Dendritic cell treated with granulocyte-macrophage colony-stimulating factor and Interleukin-4, amounts not matched to agents 40 ng/mL and 50 ng/mL, for 4 days (primary cell): Measurements from ENCODE around the gene H2BK1.

Experiments
- H3K27ac Mint-ChIP-seq: one replicate; pipeline ENCODE4 v1.8.0; 2022; ENCODE audit warnings: mild to moderate bottlenecking, mixed read lengths
- H3K27me3 Mint-ChIP-seq: one replicate; pipeline ENCODE4 v1.8.0; 2022; ENCODE audit warnings: mild to moderate bottlenecking, mixed read lengths
- H3K36me3 Mint-ChIP-seq: one replicate; pipeline ENCODE4 v1.8.0; 2022; ENCODE audit warnings: low read depth, mixed read lengths
- H3K4me1 Mint-ChIP-seq: one replicate; pipeline ENCODE4 v1.8.0; 2022; ENCODE audit warnings: low read depth, mixed read lengths
- H3K4me3 Mint-ChIP-seq: one replicate; pipeline ENCODE4 v1.8.0; 2022; ENCODE audit warnings: mild to moderate bottlenecking, moderate library complexity, mixed read lengths
- H3K9me3 Mint-ChIP-seq: one replicate; pipeline ENCODE4 v1.8.0; 2022; ENCODE audit warnings: mixed read lengths
- intact Hi-C: fragments of 100-400 bp; cut with micrococcal nuclease; formaldehyde crosslinking; loops from one replicate; pipeline ENCODE4 v1.15.0; 2022

H2BK1 gene

GRCh38 chr7:151232091-151232916, 22.0 kb upstream of the H2BK1 start, which contains the start of gene CHPF2:
CHPF2 (plus strand) TSS chr7:151232483; CDS start chr7:151234012, 1,529 bp downstream.
- Mint-ChIP-seq H3K36me3 (peaks cover 45% of the 10 kb centered on the region), H3K27me3 (peaks cover 1% of the 10 kb centered on the region), H3K4me3 (peak within 1 kb of the TSS; percentile 98), H3K4me1 (peaks cover 40% of the 10 kb centered on the region), H3K9me3 (no peaks in the 10 kb centered on the region), H3K27ac (peak within 1 kb of the TSS; percentile 96)
- intact Hi-C loops = no loop called here

- Mint-ChIP-seq H3K36me3 (peaks cover 44% of the 10 kb centered on the region), H3K4me1 (peaks cover 53% of the 10 kb centered on the region), H3K27ac (no peak overlapping the region), H3K27me3 (peaks cover 1% of the 10 kb centered on the region), H3K9me3 (no peaks in the 10 kb centered on the region), H3K4me3 (no peak overlapping the region)
- intact Hi-C loops = no loop called here
Measured at GRCh38 chr7:151231080-151231479, 20.8 kb upstream of the H2BK1 start.

- Mint-ChIP-seq H3K4me1 (peaks cover 61% of the 10 kb centered on the region), H3K36me3 (peaks cover 42% of the 10 kb centered on the region), H3K27ac (no peak overlapping the region), H3K27me3 (peaks cover 1% of the 10 kb centered on the region), H3K9me3 (no peaks in the 10 kb centered on the region), H3K4me3 (no peak overlapping the region)
- intact Hi-C loops = loop anchor here (5.0 kb wide), 1 partner anchor 123 kb away; no protein-coding TSS in a partner anchor
Measured at GRCh38 chr7:151229249-151229648, 19.0 kb upstream of the H2BK1 start.

GRCh38 chr7:151228024-151228866, 18.0 kb upstream of the H2BK1 start:
- H3K4me3 Mint-ChIP-seq = peak overlapping the region; percentile 96
- intact Hi-C loops = loop anchor here (5.0 kb wide), 1 partner anchor 124 kb away; no protein-coding TSS in a partner anchor
- no peaks in the 10 kb centered on the region for H3K9me3 Mint-ChIP-seq
- H3K4me1 Mint-ChIP-seq = peaks cover 51% of the 10 kb centered on the region
- peaks cover 1% of the 10 kb centered on the region for H3K27me3 Mint-ChIP-seq
- peak overlapping the region; percentile 93 for H3K27ac Mint-ChIP-seq
- H3K36me3 Mint-ChIP-seq = peaks cover 43% of the 10 kb centered on the region

GRCh38 chr7:151226875-151227782, 16.8 kb upstream of the H2BK1 start, which contains the start of gene ABCF2:
ABCF2 (minus strand) TSS chr7:151227205; CDS start chr7:151226458, 747 bp downstream.
- Mint-ChIP-seq H3K27me3 (peaks cover 1% of the 10 kb centered on the region), H3K36me3 (peaks cover 47% of the 10 kb centered on the region), H3K4me1 (peaks cover 45% of the 10 kb centered on the region), H3K9me3 (no peaks in the 10 kb centered on the region), H3K27ac (peak within 1 kb of the TSS; percentile 93), H3K4me3 (peak within 1 kb of the TSS; percentile 96)
- intact Hi-C loops = loop anchor here (2.0 to 5.0 kb wide), 2 partner anchors 18 to 125 kb away; no protein-coding TSS in a partner anchor

GRCh38 chr7:151226560-151226874, 16.2 kb upstream of the H2BK1 start:
- Mint-ChIP-seq H3K4me3 (peak overlapping the region; percentile 96), H3K9me3 (no peaks in the 10 kb centered on the region), H3K4me1 (peaks cover 39% of the 10 kb centered on the region), H3K27ac (peak overlapping the region; percentile 93), H3K36me3 (peaks cover 50% of the 10 kb centered on the region), H3K27me3 (peaks cover 1% of the 10 kb centered on the region)
- intact Hi-C loops = loop anchor here (2.0 to 5.0 kb wide), 2 partner anchors 18 to 126 kb away; no protein-coding TSS in a partner anchor

GRCh38 chr7:151225948-151226510, 15.7 kb upstream of the H2BK1 start:
- Mint-ChIP-seq H3K36me3 (peaks cover 55% of the 10 kb centered on the region), H3K4me3 (peak overlapping the region; percentile 96), H3K9me3 (no peaks in the 10 kb centered on the region), H3K27me3 (peaks cover 1% of the 10 kb centered on the region), H3K4me1 (peaks cover 37% of the 10 kb centered on the region), H3K27ac (peak overlapping the region; percentile 93)
- intact Hi-C loops = loop anchor here (2.0 to 5.0 kb wide), 2 partner anchors 19 to 126 kb away; no protein-coding TSS in a partner anchor

- H3K4me3 Mint-ChIP-seq = no peak overlapping the region
- no peaks in the 10 kb centered on the region for H3K27me3 Mint-ChIP-seq
- H3K27ac Mint-ChIP-seq = no peak overlapping the region
- intact Hi-C loops = no loop called here
- H3K36me3 Mint-ChIP-seq = peaks cover 78% of the 10 kb centered on the region
- peaks cover 37% of the 10 kb centered on the region for H3K4me1 Mint-ChIP-seq
- H3K9me3 Mint-ChIP-seq = no peaks in the 10 kb centered on the region
Measured at GRCh38 chr7:151223728-151224127, 13.4 kb upstream of the H2BK1 start.

GRCh38 chr7:151218170-151218569, 7.9 kb upstream of the H2BK1 start:
- H3K27ac Mint-ChIP-seq = no peak overlapping the region
- H3K4me3 Mint-ChIP-seq = no peak overlapping the region
- no peaks in the 10 kb centered on the region for H3K4me1 Mint-ChIP-seq
- peaks cover 95% of the 10 kb centered on the region for H3K36me3 Mint-ChIP-seq
- no peaks in the 10 kb centered on the region for H3K9me3 Mint-ChIP-seq
- intact Hi-C loops = no loop called here
- no peaks in the 10 kb centered on the region for H3K27me3 Mint-ChIP-seq

GRCh38 chr7:151215396-151215795, 5.1 kb upstream of the H2BK1 start:
- Mint-ChIP-seq H3K27ac (no peak overlapping the region), H3K9me3 (no peaks in the 10 kb centered on the region), H3K4me3 (no peak overlapping the region), H3K36me3 (peaks cover 90% of the 10 kb centered on the region), H3K4me1 (no peaks in the 10 kb centered on the region), H3K27me3 (no peaks in the 10 kb centered on the region)
- intact Hi-C loops = no loop called here

- Mint-ChIP-seq H3K27ac (no peak overlapping the region), H3K36me3 (peaks cover 75% of the 10 kb centered on the region), H3K4me1 (no peaks in the 10 kb centered on the region), H3K4me3 (no peak overlapping the region), H3K9me3 (no peaks in the 10 kb centered on the region), H3K27me3 (peaks cover 2% of the 10 kb centered on the region)
- intact Hi-C loops = no loop called here
Measured at GRCh38 chr7:151213826-151214225, 3.5 kb upstream of the H2BK1 start.

- no peaks in the 10 kb centered on the region for H3K9me3 Mint-ChIP-seq
- intact Hi-C loops = no loop called here
- peaks cover 6% of the 10 kb centered on the region for H3K27me3 Mint-ChIP-seq
- H3K36me3 Mint-ChIP-seq = peaks cover 63% of the 10 kb centered on the region
- H3K4me1 Mint-ChIP-seq = no peaks in the 10 kb centered on the region
- no peak overlapping the region for H3K4me3 Mint-ChIP-seq
- H3K27ac Mint-ChIP-seq = no peak overlapping the region
Measured at GRCh38 chr7:151212626-151213025, 2.3 kb upstream of the H2BK1 start.
